HEK293 (cell line): ENCODE measurements around the gene PRODH2.

Experiments used
- CTCF ChIP-seq: fragments of 450-650 bp; formaldehyde crosslinking; IDR thresholded peaks from 2 replicates; pipeline ENCODE4 v1.5.1; 2016; ENCODE audit warnings: missing biosample characterization, missing genetic modification characterization
- SETDB1 ChIP-seq: IDR thresholded peaks from one replicate; pipeline ENCODE4 v1.6.1; 2017; ENCODE audit warnings: mild to moderate bottlenecking, low read length, moderate library complexity, mixed read lengths; ENCODE audit not compliant: insufficient read length
- ZBTB1 ChIP-seq: fragments of 450-650 bp; formaldehyde crosslinking; IDR thresholded peaks from 2 replicates; pipeline ENCODE4 v1.5.1; 2016; ENCODE audit warnings: missing biosample characterization, missing genetic modification characterization
- ZNF146 ChIP-seq: fragments of 450-650 bp; formaldehyde crosslinking; IDR thresholded peaks from 2 replicates; pipeline ENCODE4 v1.5.1; 2016; ENCODE audit warnings: missing biosample characterization, missing genetic modification characterization
- ZNF274 ChIP-seq, 2 experiments: fragments of 200-500 bp in 1 of 2; fragments of 450-650 bp in 1 of 2; sonication (Bioruptor generic) in 1 of 2; formaldehyde crosslinking in 1 of 2; IDR thresholded peaks; 2 replicates each; pipeline versions ENCODE4 v1.5.1 to v1.6.1; 2014 to 2016; ENCODE audit warnings: borderline replicate concordance in 1 of 2, inconsistent platforms in 1 of 2, low read length in 1 of 2, missing biosample characterization in 1 of 2, missing genetic modification characterization in 1 of 2
- ZSCAN18 ChIP-seq: fragments of 450-650 bp; formaldehyde crosslinking; IDR thresholded peaks from 2 replicates; pipeline ENCODE4 v1.5.1; 2016; ENCODE audit warnings: missing biosample characterization, missing genetic modification characterization

- no peak for TF ChIP-seq SETDB1
- TF ChIP-seq ZNF274 (IDR thresholded peaks at IDR 0.05; ENCODE audit: low read length) = no peak
- no peak for TF ChIP-seq ZNF274 (tag by site-specific recombination; IDR thresholded peaks at IDR 0.05; ENCODE audit: borderline replicate concordance)
- no peak for TF ChIP-seq CTCF (tag by site-specific recombination)
- no peak for TF ChIP-seq ZSCAN18 (tag by site-specific recombination)
- no peak for TF ChIP-seq ZNF146 (tag by site-specific recombination)
- TF ChIP-seq ZBTB1 (tag by site-specific recombination) = no peak
Observed at GRCh38 chr19:35807633-35808032, 5.0 kb downstream of the PRODH2 start.
